Immature natural killer cell (primary cell): ENCODE results near the gene PCGF2. TPM values are rescaled to one million over a fixed set of nuclear protein-coding genes. Genes with fewer than 3 reads are reported as not detected.

Experiments used
- DNase-seq, 3 donors: peaks; one replicate each; pipeline ENCODE4 v3.0.0; 2022; ENCODE audit warnings: mixed read lengths in 1 of 3
- H3K27ac Mint-ChIP-seq, 6 donors: one replicate each; pipeline ENCODE4 v1.8.0; 2020; ENCODE audit warnings: mixed read lengths in 6 of 6, mild to moderate bottlenecking in 5 of 6, inconsistent platforms in 4 of 6, moderate library complexity in 3 of 6
- H3K27me3 Mint-ChIP-seq, 3 donors: one replicate each; pipeline ENCODE4 v1.8.0; 2020 to 2021; ENCODE audit warnings: low read depth in 3 of 3, mild to moderate bottlenecking in 3 of 3, mixed read lengths in 3 of 3, moderate library complexity in 3 of 3, inconsistent platforms in 1 of 3
- H3K36me3 Mint-ChIP-seq, 3 donors: one replicate each; pipeline ENCODE4 v1.8.0; 2020; ENCODE audit warnings: mixed read lengths in 3 of 3, inconsistent platforms in 2 of 3, mild to moderate bottlenecking in 2 of 3
- H3K4me1 Mint-ChIP-seq, 2 donors: one replicate each; pipeline ENCODE4 v1.8.0; 2020; ENCODE audit warnings: inconsistent platforms in 2 of 2, mild to moderate bottlenecking in 2 of 2, mixed read lengths in 2 of 2, moderate library complexity in 1 of 2
- H3K4me3 Mint-ChIP-seq, 5 donors: one replicate each; pipeline ENCODE4 v1.8.0; 2020; ENCODE audit warnings: mild to moderate bottlenecking in 5 of 5, mixed read lengths in 5 of 5, inconsistent platforms in 3 of 5, moderate library complexity in 3 of 5
- H3K9me3 Mint-ChIP-seq, 6 donors: one replicate each; pipeline ENCODE4 v1.8.0; 2020; ENCODE audit warnings: mild to moderate bottlenecking in 6 of 6, mixed read lengths in 6 of 6, inconsistent platforms in 4 of 6, moderate library complexity in 3 of 6
- polyA plus RNA-seq, 3 donors: library from polyadenylated mRNA; unstranded; fragments of 300-500 nt; fragmentation: Illumina TruSeq; gene quantifications; one replicate each; pipeline ENCODE4 v1.2.3, GENCODE V29; 2021

PCGF2 gene
- polyA plus RNA-seq, 3 donors from 2014 or later = not detected

GRCh38 chr17:38704606-38705522 lies 43.3 kb downstream of the PCGF2 start, which contains the start of gene MLLT6:
TSS of gene MLLT6 (plus strand) at chr17:38705273. CDS start at chr17:38705633, 360 bp downstream.
- Mint-ChIP-seq H3K27ac (peak within 1 kb of the TSS; percentile 93 to 99 (median 96)), H3K4me3 (peak within 1 kb of the TSS; percentile 94 to 99 (median 97)), H3K27me3 (peaks cover 9 to 32% (median 16%) of the 10 kb centered on the region in 3 donors), H3K4me1 (peaks cover 59 to 70% of the 10 kb centered on the region in 2 donors), H3K9me3 (no peaks in the 10 kb centered on the region), H3K36me3 (peaks cover 8 to 15% (median 10%) of the 10 kb centered on the region in 3 donors)
- DNase-seq = peak; percentile 81 to 84 (median 81)

DNA sequence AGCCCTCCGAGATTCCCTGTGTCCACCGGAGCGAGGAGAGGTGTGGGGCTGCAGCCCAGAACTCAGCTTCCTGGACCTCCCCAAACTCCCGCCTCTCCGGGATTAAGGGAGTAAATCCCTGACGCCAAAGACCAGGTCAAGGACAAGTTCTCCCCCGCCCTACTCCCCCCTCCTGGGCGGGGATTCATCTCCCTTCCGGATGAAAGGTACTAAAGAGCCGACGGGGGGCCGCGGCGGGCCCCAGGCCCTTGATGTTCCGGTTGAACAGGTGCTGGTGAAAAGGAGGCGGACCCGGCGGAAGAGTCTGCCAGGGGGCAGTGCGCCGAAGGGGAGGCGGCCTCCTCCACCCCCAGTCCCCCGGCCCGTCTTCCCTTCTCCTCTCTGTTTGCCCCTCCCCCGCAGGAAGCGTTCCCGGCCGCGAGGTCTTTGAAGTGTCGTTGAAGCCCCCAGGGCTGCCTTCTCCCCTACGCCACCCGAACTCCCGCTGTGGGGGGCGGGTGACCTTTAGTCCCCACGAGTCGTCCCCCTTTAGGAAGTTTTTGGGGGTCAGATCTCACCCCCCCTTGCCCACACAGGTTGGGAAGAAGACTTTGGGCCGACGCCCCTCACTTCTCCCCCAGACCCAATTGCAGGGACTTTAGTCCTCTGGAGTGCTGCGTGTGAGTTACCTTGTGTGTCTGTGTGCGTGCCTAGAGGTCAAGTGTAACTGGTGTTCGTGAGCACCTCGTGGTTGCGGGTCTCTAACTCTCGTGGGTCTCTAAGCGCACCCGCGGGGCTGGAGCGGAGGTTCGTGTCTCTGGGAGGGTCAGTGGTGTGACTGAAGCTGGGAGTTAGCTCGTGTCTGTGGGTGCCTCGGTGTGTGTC lies 44.2 kb downstream of the PCGF2 start:
- peak; percentile 57 to 58 (median 57) for DNase-seq
- H3K4me3 Mint-ChIP-seq = peak overlapping the region; percentile 94 to 99 (median 97)
- H3K4me1 Mint-ChIP-seq = peaks cover 52 to 61% of the 10 kb centered on the region in 2 donors
- no peaks in the 10 kb centered on the region for H3K9me3 Mint-ChIP-seq
- peak overlapping the region; percentile 93 to 99 (median 96) for H3K27ac Mint-ChIP-seq
- H3K27me3 Mint-ChIP-seq = peaks cover 9 to 32% (median 16%) of the 10 kb centered on the region in 3 donors
- H3K36me3 Mint-ChIP-seq = peaks cover 4 to 10% (median 7%) of the 10 kb centered on the region in 3 donors

DNA sequence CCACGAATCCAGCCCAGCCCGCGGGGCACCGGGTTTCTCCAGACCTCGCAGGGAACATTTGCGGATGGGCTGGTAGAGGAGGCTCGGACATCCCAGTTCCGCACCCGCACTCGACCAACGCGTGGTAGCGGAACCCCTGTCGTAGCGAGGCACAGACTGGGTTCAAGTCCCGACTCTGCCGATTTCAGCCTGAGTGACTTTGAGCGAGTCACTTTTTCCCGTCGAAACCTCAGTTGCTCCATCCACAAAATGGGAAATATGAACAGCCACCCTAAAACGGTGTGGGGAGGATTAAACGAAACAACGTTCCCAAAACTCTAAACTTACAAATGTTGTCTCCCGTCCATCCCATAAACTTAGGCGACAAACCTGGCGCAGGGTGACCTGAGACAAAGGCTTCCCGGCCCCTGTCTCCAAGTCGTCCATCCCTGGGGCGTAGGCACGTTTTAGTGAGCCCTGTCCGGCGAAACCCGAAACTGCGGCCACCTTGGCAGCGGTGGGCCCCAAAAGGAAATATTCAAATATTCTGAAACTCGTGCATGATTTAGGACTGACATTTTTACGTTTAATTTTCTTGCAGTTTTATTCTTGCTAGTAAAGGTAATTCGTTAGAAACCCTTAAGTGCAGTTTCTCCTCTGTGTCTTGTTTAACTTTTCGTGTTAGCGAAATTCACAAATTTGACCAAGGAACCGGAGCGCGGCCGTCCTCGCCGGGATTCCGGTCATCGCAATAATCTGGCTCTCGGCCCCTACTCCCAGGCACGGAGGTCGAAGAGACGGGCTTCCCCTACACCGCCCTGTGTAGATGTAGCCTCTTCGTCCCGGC lies 45.0 kb downstream of the PCGF2 start:
- Mint-ChIP-seq H3K27me3 (peaks cover 9 to 32% (median 16%) of the 10 kb centered on the region in 3 donors), H3K4me3 (peak overlapping the region; percentile 94 to 99 (median 97)), H3K4me1 (peaks cover 48 to 52% of the 10 kb centered on the region in 2 donors), H3K27ac (peak overlapping the region; percentile 93 to 99 (median 96)), H3K9me3 (no peaks in the 10 kb centered on the region), H3K36me3 (peaks cover 2 to 8% (median 4%) of the 10 kb centered on the region in 3 donors)
- DNase-seq = no peak

DNA sequence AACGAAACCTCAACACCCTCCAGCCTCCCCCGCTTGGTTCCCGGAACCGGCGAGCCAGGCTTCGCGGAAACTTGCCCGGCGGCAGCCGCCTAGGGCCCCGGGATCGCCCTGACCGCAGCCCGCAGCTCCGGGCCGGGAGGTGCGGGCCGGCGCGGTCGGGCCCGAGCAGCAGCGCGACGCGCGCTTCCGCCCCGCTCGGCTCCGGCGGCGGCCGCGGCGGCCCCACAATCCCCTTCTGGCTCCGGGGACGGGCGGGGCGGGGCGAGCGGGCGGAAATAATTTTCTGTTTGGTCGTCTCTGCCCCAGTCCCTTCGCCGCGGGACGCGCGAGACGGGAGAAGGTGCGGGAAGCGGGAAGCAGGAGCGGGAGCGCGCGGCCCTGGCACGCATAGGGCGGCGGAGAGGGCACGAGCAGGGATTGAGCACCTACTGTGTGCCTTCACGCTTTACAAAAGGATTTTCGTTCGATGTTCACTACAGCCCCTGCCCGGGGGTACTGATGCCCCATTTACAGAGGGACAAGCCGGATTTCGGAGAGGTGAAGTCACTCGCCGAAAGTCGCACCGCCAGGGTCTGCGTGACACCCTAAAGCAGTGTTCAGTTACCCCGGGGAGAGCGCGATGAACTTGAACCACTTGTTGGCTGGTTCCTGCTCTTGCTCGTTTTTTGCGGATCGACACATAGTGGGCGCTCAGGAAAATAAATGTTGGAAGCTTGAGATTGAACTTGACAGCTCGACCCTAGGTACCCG lies 45.8 kb downstream of the PCGF2 start:
- Mint-ChIP-seq H3K9me3 (no peaks in the 10 kb centered on the region), H3K4me1 (peaks cover 42 to 45% of the 10 kb centered on the region in 2 donors), H3K36me3 (peaks cover 0 to 4% (median 0%) of the 10 kb centered on the region in 3 donors), H3K27me3 (peaks cover 8 to 32% (median 16%) of the 10 kb centered on the region in 3 donors), H3K4me3 (peak overlapping the region; percentile 94 to 99 (median 97)), H3K27ac (peak overlapping the region; percentile 93 to 100 (median 98))
- peak; percentile 77 to 83 (median 82) for DNase-seq

DNA sequence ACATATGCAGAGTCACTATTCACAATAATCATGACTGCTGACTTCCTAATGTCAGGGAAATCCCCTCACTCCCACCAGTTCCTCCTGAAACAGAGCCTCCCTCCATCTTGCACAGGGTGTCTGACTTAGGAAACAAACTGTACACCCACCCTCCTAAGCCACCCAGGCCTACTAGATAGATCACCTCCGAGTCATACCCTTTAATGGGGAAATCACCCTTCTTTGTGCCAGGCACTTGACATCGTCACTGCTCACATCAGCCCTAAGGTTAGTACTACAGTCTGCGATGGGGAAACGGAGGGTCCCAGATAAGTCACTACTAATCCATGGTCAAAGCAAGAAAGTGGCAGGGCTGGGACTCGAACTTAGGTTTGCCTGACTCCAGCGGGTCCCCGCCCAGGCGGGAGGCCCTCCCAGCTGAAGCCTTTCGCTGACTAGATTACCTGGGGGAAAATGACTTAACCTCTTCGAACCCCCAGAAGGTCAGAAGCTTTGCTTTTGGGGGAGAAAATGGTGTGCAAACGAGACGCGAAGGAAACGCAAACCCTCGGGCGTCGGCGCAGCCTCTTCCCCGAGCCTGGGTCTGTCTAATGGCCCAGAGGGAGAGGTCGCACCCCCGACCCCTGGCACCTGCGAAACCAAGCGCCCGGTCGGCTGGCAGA lies 46.5 kb downstream of the PCGF2 start:
- H3K4me3 Mint-ChIP-seq = peak overlapping the region; percentile 67 to 87 (median 83)
- H3K4me1 Mint-ChIP-seq = peaks cover 39 to 45% of the 10 kb centered on the region in 2 donors
- H3K27ac Mint-ChIP-seq = peak overlapping the region; percentile 93 to 100 (median 98)
- H3K9me3 Mint-ChIP-seq = no peaks in the 10 kb centered on the region
- peaks cover 6 to 29% (median 18%) of the 10 kb centered on the region in 3 donors for H3K27me3 Mint-ChIP-seq
- peak in 1 of 3 donors; percentile 67 for DNase-seq
- H3K36me3 Mint-ChIP-seq = no peaks in the 10 kb centered on the region

DNA sequence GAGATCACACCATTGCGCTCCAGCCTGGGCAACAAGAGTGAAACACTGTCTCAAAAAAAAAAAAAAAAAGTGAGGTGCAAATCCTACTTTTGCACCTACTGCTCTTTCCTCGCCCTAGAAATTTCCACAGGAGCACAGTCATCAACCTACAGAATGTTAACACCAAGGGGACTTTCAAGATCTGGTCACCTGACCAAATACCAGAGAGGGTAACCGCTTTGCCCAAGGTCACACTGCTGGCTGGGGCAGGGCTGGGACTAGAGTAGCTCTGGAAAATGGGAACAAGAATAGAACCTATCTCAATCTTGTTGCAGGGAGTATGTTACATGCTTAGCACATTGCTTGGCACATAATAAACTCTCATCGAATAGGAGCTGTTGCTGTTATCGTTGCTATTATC lies 49.4 kb downstream of the PCGF2 start:
- no peak overlapping the region for H3K4me3 Mint-ChIP-seq
- peaks cover 3 to 24% (median 13%) of the 10 kb centered on the region in 3 donors for H3K27me3 Mint-ChIP-seq
- H3K4me1 Mint-ChIP-seq = peaks cover 25 to 35% of the 10 kb centered on the region in 2 donors
- DNase-seq = no peak
- H3K36me3 Mint-ChIP-seq = no peaks in the 10 kb centered on the region
- H3K9me3 Mint-ChIP-seq = no peaks in the 10 kb centered on the region
- H3K27ac Mint-ChIP-seq = peak overlapping the region in 1 of 6 donors; percentile 62

DNA sequence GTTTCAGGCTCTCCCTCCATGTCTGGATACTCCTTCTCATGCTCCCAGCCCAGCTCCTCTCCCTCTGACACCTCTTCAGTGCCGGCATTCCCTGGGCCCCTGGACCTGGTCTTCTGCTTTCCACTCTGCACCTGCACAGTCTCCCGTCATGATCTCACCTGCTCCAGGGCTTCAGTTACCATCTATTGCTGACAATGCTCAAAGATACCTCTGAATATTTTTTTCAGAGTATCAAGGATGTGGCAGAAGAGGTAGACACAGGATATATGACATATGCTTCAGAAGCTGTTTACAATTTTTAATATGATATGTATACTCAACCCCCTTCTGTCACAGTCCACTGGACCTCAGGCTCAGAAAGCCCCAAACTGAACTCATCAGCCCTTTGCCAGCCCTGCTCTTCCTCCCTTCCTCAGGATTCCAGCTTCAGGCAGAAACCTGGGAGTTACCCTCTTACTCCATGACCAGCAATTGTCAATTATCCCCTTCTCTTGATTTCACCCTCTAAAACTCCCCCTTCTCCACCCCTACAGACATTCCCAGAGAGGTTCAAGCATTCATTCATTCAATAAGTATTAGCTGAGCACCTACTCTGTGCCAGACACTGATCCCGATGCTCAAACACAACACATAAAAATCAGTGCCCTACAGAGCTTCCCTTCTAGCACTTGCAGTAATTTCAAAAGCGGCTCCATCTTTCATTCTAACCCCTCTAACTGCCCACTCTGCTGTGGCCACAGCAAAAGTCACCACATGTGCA lies 50.9 kb downstream of the PCGF2 start:
- Mint-ChIP-seq H3K27me3 (peaks cover 0 to 13% (median 10%) of the 10 kb centered on the region in 3 donors), H3K36me3 (no peaks in the 10 kb centered on the region), H3K27ac (peak overlapping the region in 3 of 6 donors; percentile 2 to 52 (median 18)), H3K4me1 (peaks cover 16 to 20% of the 10 kb centered on the region in 2 donors), H3K9me3 (no peaks in the 10 kb centered on the region), H3K4me3 (no peak overlapping the region)
- DNase-seq = no peak

- Mint-ChIP-seq H3K27me3 (peaks cover 0 to 4% (median 2%) of the 10 kb centered on the region in 3 donors), H3K4me1 (peaks cover 9 to 14% of the 10 kb centered on the region in 2 donors), H3K9me3 (no peaks in the 10 kb centered on the region), H3K36me3 (no peaks in the 10 kb centered on the region), H3K4me3 (no peak overlapping the region), H3K27ac (no peak overlapping the region)
- DNase-seq = no peak
Measured at GRCh38 chr17:38693700-38694329, 54.3 kb downstream of the PCGF2 start.

DNA sequence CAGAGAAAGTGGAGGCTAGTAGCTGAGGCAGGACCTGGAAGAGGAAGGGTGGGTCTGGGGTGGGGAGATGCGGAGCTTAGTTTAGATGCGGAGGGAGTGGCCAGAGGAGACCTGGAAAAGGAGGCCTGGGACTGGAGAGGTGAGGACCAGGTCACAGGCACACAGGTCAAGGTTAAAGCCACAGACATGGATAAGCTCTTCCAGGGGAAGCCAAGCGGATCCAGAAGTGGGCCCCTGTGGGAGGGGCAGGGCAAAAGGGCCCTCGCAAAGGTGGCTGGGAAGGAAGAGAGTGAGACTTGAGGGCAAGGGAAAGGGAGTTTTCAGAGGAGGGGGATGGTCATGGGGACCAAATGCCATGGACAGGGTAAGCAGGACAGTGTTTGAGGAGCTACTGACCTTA lies 57.0 kb downstream of the PCGF2 start:
- DNase-seq = no peak
- Mint-ChIP-seq H3K4me1 (peaks cover 0 to 8% of the 10 kb centered on the region in 2 donors), H3K27ac (peak overlapping the region in 2 of 6 donors; percentile 3 to 53), H3K9me3 (no peaks in the 10 kb centered on the region), H3K27me3 (no peaks in the 10 kb centered on the region), H3K36me3 (no peaks in the 10 kb centered on the region), H3K4me3 (peak overlapping the region in 1 of 5 donors; percentile 40)

DNA sequence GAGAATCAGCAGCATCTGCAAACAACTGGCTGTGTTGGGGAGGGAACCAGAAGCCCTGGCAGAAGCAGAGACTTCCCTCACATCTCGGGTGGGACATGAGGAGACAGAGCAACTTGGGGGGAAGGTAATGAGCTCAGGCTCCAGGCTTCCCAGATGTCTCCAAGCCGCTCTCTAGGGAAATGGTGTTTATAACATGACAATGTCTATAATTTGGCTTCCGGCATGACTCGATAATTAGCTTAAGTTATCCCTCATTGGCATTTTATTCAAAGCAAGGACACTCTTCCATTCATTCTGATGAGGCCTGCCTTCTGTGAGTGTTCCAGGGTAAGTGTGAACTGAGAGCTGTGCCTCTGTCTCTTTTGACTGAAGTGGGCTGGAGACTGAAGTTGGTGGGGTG lies 57.8 kb downstream of the PCGF2 start:
- peaks cover 0 to 3% (median 0%) of the 10 kb centered on the region in 3 donors for H3K27me3 Mint-ChIP-seq
- no peak overlapping the region for H3K4me3 Mint-ChIP-seq
- no peaks in the 10 kb centered on the region for H3K36me3 Mint-ChIP-seq
- no peak for DNase-seq
- H3K4me1 Mint-ChIP-seq = peaks cover 0 to 8% of the 10 kb centered on the region in 2 donors
- no peaks in the 10 kb centered on the region for H3K9me3 Mint-ChIP-seq
- peak overlapping the region in 1 of 6 donors; percentile 51 for H3K27ac Mint-ChIP-seq

DNA sequence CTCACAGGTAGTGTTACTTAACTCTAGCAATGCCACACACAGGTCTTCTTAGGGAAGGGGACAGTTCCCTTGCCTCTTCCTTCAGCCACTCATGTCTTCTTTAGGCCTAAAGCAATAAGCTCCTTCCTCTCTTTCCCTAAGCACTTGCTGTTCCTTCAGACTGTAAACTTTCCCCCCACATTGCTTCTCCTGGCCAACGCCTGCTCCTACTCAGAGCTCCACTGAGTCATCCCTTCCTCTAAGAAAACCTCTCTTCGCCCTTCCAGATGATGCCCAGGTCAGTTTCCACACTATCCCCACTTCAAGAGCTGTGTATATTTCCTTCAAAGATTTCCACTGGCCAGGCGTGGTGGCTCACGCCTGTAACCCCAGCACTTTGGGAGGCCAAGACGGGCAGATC lies 60.9 kb downstream of the PCGF2 start:
- Mint-ChIP-seq H3K27me3 (peaks cover 0 to 5% (median 0%) of the 10 kb centered on the region in 3 donors), H3K9me3 (no peaks in the 10 kb centered on the region), H3K4me3 (no peak overlapping the region), H3K4me1 (peaks cover 0 to 8% of the 10 kb centered on the region in 2 donors), H3K27ac (no peak overlapping the region), H3K36me3 (no peaks in the 10 kb centered on the region)
- DNase-seq = no peak
